Psoas muscle (tissue), 8 donors: ENCODE results near the gene CFP. TPM values are rescaled to one million over a fixed set of nuclear protein-coding genes. Genes with fewer than 3 reads are reported as not detected.

Experiments
- ATAC-seq, 4 donors: fragments of 200-7000 bp; cut with Tn5 transposase; one replicate each; pipeline ENCODE4 v1.9.1; 2020; ENCODE audit warnings: moderate library complexity in 3 of 4, mild to moderate bottlenecking in 2 of 4
- DNase-seq, 2 donors: peaks; one replicate each; pipeline ENCODE4 v3.0.0-alpha.2; 2020
- H3K27ac ChIP-seq: fragments of 200-600 bp; one replicate; pipeline ENCODE4 v1.8.0; 2022
- H3K27me3 ChIP-seq, 3 donors: fragments of 200-600 bp in 1 of 3; one replicate each; pipeline versions ENCODE4 v1.6.1 to v1.8.0; 2013 to 2022; ENCODE audit warnings: low read length in 2 of 3, mild to moderate bottlenecking in 2 of 3, moderate library complexity in 1 of 3; ENCODE audit not compliant: insufficient read depth in 3 of 3
- H3K36me3 ChIP-seq, 2 donors: fragments of 200-600 bp in 1 of 2; one replicate each; pipeline versions ENCODE4 v1.6.1 to v1.8.0; 2013 to 2022; ENCODE audit warnings: low read depth in 1 of 2, mild to moderate bottlenecking in 1 of 2, moderate library complexity in 1 of 2; ENCODE audit not compliant: insufficient read depth in 1 of 2
- H3K4me1 ChIP-seq: fragments of 200-600 bp; one replicate; pipeline ENCODE4 v1.8.0; 2022
- H3K4me3 ChIP-seq: fragments of 200-600 bp; one replicate; pipeline ENCODE4 v1.8.0; 2022; ENCODE audit warnings: mild to moderate bottlenecking
- H3K9me3 ChIP-seq: fragments of 200-600 bp; one replicate; pipeline ENCODE4 v1.8.0; 2022
- WGBS, 3 donors: extraction: QIAGEN DNeasy Blood & Tissue Kit; methylation state at CpG; one replicate each; pipeline versions ENCODE4 v1.1.6 to v1.1.7; 2013; 5-methylcytosine and 5-hydroxymethylcytosine counted together
- intact Hi-C, 2 donors: fragments of 100-400 bp; cut with DNase I; formaldehyde crosslinking; loops; one replicate each; pipeline versions ENCODE4 v1.11.0 to v1.14.2; 2022
- polyA plus RNA-seq, 3 donors: library from polyadenylated mRNA; stranded (reverse); fragments of 200-250 nt; gene quantifications; one replicate each; pipeline ENCODE4 v1.2.3, GENCODE V29; 2013
- total RNA-seq, 4 donors: library from RNA; stranded (reverse); fragmentation: NEBNext Ultra II Directional in 2 of 4; extraction: Animal tissue kit (Norgen Biotek cat#: 25700) in 2 of 4; gene quantifications; one replicate each; pipeline versions ENCODE4 v1.2.1 to v1.2.4, GENCODE V29; 2021 to 2023
- TF ChIP-seq, protein P1 (sequence below): fragments of 200-600 bp; IDR thresholded peaks from one replicate; pipeline ENCODE4 v1.8.0; 2022; ENCODE audit warnings: antibody characterized with exemption
- donor health status: healthy with polysubstance abuse.
- donor health status: DM: no; HTN: no; CAD: no; lungs with moderate emphysema.
- donor health status: Bipolar disorder and iron deficiency.
- donor health status: healthy.
- donor health status: DM: yes; HTN: yes; CAD: no.
- donor health status: DM: no; HTN: no; CAD: no.
- donor health status: DM: no; HTN: no; CAD: no.
- donor health status: DM: yes; HTN: yes; CAD: no.

Gene CFP
- total and polyA plus RNA-seq, 7 donors: 0.51 to 1.8 (median 1.5) TPM

DNA sequence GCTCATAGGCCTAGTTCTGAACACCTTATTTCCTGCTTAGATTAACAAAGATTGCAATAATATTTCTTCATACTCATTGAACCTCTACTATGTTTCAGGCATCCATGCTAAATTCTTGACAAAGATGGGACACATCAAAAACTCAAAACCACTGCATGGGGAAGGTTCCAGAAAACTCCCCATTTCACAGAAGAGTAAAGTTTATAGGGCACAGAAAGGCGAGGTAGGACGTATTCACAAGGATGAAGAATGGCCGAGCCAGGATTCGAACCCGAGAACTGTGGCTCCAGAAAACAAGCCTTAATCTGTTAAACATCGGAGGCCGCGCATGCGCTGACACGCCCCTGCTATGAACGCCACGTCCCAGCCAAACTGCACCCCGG, 28.6 kb upstream of the CFP start:
- ATAC-seq: no peak
- Histone ChIP-seq H3K4me3 (peak overlapping the region; percentile 80), H3K4me1 (no peaks in the 10 kb centered on the region), H3K36me3 (peaks cover 0 to 38% of the 10 kb centered on the region in 2 donors), H3K9me3 (no peaks in the 10 kb centered on the region), H3K27ac (peak overlapping the region; percentile 94), H3K27me3 (no peaks in the 10 kb centered on the region)
- WGBS, 3 donors: 0 to 41% (median 2%) methylated on average over 13 of the region's 13 CpGs
- TF ChIP-seq, protein P1, sequence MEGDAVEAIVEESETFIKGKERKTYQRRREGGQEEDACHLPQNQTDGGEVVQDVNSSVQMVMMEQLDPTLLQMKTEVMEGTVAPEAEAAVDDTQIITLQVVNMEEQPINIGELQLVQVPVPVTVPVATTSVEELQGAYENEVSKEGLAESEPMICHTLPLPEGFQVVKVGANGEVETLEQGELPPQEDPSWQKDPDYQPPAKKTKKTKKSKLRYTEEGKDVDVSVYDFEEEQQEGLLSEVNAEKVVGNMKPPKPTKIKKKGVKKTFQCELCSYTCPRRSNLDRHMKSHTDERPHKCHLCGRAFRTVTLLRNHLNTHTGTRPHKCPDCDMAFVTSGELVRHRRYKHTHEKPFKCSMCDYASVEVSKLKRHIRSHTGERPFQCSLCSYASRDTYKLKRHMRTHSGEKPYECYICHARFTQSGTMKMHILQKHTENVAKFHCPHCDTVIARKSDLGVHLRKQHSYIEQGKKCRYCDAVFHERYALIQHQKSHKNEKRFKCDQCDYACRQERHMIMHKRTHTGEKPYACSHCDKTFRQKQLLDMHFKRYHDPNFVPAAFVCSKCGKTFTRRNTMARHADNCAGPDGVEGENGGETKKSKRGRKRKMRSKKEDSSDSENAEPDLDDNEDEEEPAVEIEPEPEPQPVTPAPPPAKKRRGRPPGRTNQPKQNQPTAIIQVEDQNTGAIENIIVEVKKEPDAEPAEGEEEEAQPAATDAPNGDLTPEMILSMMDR: no peak
- intact Hi-C loops: loop anchor here in 1 of 2 donors (5.0 to 10.0 kb wide), 2 partner anchors 116 to 513 kb away; partner anchors contain the start of genes NDUFB11 and RBM10
- DNase-seq: no peak

DNA sequence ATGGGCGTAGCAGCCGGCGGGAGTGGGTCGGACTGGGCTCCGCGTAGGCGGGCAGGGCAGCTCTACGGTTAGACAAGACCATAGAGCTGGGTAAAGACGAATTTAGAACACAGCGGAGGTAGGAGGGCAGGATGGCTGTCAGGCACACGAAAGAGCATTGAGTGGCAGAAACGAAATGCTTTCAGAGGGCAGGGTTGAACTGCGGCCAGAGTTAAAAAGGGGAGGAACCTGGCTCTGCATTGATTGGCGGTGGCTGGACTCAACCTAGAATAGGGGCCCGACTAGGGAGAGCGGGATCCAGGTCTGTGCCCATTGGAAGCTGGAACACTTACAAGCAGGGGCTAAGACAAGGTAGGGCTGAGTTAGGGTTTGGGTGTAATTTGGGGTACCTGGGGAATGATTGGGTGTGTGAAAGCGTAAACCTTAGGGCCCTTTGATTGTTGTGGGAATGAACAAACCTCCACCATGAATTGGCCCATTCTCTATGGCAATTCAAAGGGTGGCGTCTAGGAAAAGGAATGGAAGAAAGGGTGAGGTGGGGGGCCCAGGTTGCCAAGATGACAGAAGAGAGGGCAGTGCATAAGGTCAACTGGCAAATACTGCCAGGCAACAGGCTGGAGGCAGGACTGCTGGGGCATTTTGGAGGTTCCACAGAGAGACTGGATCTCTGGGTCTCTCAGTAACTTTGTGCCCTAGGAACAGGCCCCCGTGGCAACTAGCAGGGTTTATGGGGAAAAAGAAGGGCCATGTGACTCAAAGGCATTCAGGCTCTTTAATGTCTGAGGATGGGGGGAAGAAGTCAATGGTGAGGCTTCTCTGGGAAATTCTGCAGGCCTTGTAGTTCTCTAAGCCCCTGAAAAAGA, 21.5 kb upstream of the CFP start:
- intact Hi-C loops: loop anchor here in 1 of 2 donors (10.0 kb wide), 1 partner anchor 506 kb away; the partner anchor contains the start of genes NDUFB11 and RBM10
- ATAC-seq (peak in 2 of 4 donors; percentile 1 to 34), DNase-seq (no peak)
- Histone ChIP-seq H3K27me3 (no peaks in the 10 kb centered on the region), H3K4me1 (peaks cover 8% of the 10 kb centered on the region), H3K36me3 (peaks cover 3 to 42% of the 10 kb centered on the region in 2 donors), H3K9me3 (no peaks in the 10 kb centered on the region), H3K4me3 (peak overlapping the region; percentile 60), H3K27ac (peak overlapping the region; percentile 80)
- TF ChIP-seq, protein P1: no peak
- 8 to 41% (median 14%) methylated on average over 16 to 19 of the region's 19 CpGs for WGBS, 3 donors

DNA sequence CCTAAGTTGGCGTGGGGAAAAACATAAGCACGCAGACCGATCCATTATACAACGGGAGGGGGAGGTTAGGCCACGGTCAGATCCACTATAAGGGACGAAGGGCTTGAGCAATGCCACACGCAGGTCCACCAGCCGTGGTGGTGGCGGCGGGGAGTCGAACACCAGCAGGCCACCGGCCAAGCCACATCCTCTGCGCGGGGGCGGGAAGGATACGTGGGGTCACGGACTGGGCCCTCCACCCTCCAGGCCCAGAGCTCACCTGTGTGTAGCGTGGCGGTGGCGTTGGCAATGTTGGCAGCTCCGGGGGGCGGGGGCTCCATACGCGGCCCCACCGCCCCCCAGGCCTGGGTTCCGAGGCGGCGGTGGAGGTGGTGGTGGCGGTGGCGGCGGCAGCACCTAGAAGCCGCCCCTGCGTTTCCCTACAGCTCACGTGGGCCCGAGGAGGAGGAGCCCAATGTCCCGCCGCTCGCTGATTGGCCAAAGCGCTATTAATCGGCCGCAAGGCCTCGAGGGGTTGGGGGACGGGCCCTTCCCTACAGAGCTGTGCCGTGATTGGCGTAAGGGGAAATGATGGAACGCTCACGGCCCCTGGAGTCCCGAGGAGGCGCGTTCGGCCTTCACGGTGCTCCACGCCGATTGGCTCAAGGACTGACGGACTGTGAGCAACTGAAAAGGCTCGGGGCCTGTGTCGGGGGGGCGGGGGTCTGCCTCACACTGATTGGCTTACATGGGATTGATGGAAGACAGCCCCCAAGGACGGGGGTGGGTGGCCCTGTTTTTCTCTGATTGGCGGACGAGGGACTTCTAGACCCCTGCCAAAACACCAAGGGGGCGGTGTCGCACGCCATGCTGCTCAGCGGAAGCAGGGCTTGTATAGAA, 20.7 kb upstream of the CFP start, which contains the start of gene ELK1:
TSS of gene ELK1 (minus strand) at position 400 of the 879 bp plus-strand sequence. CDS start 9,122 bp downstream, outside the sequence.
- Histone ChIP-seq H3K9me3 (no peaks in the 10 kb centered on the region), H3K4me1 (peaks cover 8% of the 10 kb centered on the region), H3K27me3 (no peaks in the 10 kb centered on the region), H3K4me3 (peak within 1 kb of the TSS; percentile 72), H3K36me3 (peaks cover 3 to 34% of the 10 kb centered on the region in 2 donors), H3K27ac (peak within 1 kb of the TSS; percentile 87)
- intact Hi-C loops: loop anchor here in 1 of 2 donors (10.0 kb wide), 1 partner anchor 506 kb away; the partner anchor contains the start of genes NDUFB11 and RBM10
- 0 to 41% (median 1%) methylated on average over 25 to 65 of the region's 65 CpGs for WGBS, 3 donors
- DNase-seq (peak; percentile 95 to 97), ATAC-seq (peak; percentile 93 to 95 (median 95))
- TF ChIP-seq, protein P1: no peak

DNA sequence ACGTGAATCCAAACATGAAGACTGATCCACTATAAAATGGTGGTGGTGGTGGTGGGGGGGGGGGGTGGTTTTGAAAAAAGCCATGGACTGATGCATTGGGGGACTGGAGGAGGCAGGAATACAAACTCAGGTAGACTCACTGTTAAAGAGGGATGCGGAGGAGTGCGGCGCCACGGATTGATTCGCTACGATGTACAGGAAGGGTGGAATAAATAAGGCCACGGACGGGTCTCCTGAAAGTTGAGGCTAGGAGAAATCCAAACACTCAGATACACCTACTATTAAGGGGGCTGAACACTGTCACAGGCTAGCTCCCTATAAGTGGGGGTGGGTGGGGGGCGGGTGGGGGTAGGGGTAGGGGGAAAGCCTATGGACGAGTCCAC, 20.0 kb upstream of the CFP start:
- DNase-seq (no peak), ATAC-seq (no peak)
- Histone ChIP-seq H3K27me3 (no peaks in the 10 kb centered on the region), H3K4me1 (peaks cover 8% of the 10 kb centered on the region), H3K9me3 (no peaks in the 10 kb centered on the region), H3K36me3 (peaks cover 3 to 28% of the 10 kb centered on the region in 2 donors), H3K27ac (peak overlapping the region; percentile 87), H3K4me3 (peak overlapping the region; percentile 72)
- TF ChIP-seq, protein P1: no peak
- 1 to 37% (median 3%) methylated on average over 11 of the region's 11 CpGs for WGBS, 3 donors
- intact Hi-C loops: loop anchor here in 1 of 2 donors (10.0 kb wide), 1 partner anchor 505 kb away; the partner anchor contains the start of genes NDUFB11 and RBM10
